GM12878 (cell line): ENCODE data around the gene SCN5A. TPM values are rescaled to one million over a fixed set of nuclear protein-coding genes. Genes with fewer than 3 reads are reported as not detected.

Source experiments
- polyA plus RNA-seq, 11 experiments: library from polyadenylated mRNA; depleted of rRNA in 4 of 11; unstranded in 6 of 11; stranded (reverse) in 5 of 11; fragments of >200 nt; fragmentation: Nextera tagmentation in 4 of 11; fragmentation: Illumina TruSeq in 1 of 11; extraction: Ambion mirVana in 4 of 11; extraction: Trizol in 1 of 11; gene quantifications; 1 replicate in 1 of 11; 2 replicates in 10 of 11; pipeline versions ENCODE4 v1.2.1 to v1.2.3, GENCODE V29; 2011 to 2016; ENCODE audit warnings: inconsistent platforms in 2 of 11, missing spikeins in 2 of 11, low read depth in 1 of 11
- total RNA-seq, 4 experiments: library from RNA; depleted of rRNA in 3 of 4; stranded (reverse); fragments of >200 nt in 3 of 4; fragmentation: Illumina TruSeq in 1 of 4; extraction: Trizol in 1 of 4; gene quantifications; 2 replicates each; pipeline versions ENCODE4 v1.2.1 to v1.2.3, GENCODE V29; 2013 to 2021
- TF ChIP-seq, protein P1 (sequence below): fragments of 450-650 bp; IDR thresholded peaks from 2 replicates; pipeline ENCODE4 v1.6.1; 2018; ENCODE audit warnings: borderline replicate concordance, mild to moderate bottlenecking; ENCODE audit not compliant: partially characterized antibody
- TF ChIP-seq, protein P2 (sequence below): IDR thresholded peaks from 2 replicates; pipeline ENCODE4 v1.6.1; 2011; ENCODE audit warnings: borderline replicate concordance, low read depth, mild to moderate bottlenecking, moderate library complexity, mixed read lengths, low read length; ENCODE audit not compliant: insufficient read depth; ENCODE audit errors: extremely low read length
- TF ChIP-seq, protein P3 (sequence below): fragments of 450-650 bp; IDR thresholded peaks from 2 replicates; pipeline ENCODE4 v1.6.1; 2017; ENCODE audit warnings: antibody characterized with exemption, mild to moderate bottlenecking, moderate library complexity

Gene SCN5A
- total and polyA plus RNA-seq, 10 of the 15 experiments (the other 5 are each of a cell fraction or from before 2014, with no cell fraction given), result not detected

DNA sequence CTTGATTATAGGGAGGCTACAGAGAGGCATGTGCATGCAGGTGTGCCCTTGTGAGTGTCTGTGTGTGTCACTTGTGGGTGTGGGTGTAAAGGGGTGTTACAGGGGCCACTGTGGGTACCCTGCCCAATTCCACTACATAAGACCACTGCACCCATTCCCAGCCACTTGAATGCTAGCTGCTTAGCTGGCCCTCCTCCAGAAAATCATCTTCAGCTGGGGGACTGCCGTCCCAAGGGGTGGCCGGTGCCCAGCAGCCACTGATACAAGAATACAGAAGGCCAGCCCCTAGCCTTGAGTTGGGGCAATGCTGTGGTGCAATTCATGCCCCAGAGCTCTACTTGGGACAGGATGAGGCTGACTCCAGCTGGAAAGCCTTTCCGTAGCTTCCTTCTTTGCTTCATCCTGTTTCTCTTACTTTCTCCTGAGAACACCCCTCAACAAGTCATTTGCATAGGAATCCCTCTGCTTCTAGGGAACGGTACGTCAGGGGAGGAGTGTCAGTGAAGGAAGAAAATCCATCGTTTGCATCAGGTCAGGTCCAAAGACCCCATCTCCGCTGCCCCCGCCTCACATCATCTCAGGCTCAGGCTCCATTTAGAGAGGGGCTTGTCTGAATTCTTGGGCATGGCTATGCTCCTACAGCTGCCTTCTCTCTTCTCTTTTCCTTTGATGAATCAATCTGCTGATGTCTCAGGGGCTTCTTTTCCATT is 72.0 kb downstream of the SCN5A start (continued):
- TF ChIP-seq, protein P1, sequence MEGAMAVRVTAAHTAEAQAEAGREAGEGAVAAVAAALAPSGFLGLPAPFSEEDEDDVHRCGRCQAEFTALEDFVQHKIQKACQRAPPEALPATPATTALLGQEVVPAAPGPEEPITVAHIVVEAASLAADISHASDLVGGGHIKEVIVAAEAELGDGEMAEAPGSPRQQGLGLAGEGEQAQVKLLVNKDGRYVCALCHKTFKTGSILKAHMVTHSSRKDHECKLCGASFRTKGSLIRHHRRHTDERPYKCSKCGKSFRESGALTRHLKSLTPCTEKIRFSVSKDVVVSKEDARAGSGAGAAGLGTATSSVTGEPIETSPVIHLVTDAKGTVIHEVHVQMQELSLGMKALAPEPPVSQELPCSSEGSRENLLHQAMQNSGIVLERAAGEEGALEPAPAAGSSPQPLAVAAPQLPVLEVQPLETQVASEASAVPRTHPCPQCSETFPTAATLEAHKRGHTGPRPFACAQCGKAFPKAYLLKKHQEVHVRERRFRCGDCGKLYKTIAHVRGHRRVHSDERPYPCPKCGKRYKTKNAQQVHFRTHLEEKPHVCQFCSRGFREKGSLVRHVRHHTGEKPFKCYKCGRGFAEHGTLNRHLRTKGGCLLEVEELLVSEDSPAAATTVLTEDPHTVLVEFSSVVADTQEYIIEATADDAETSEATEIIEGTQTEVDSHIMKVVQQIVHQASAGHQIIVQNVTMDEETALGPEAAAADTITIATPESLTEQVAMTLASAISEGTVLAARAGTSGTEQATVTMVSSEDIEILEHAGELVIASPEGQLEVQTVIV, result no peak
- TF ChIP-seq, protein P2, sequence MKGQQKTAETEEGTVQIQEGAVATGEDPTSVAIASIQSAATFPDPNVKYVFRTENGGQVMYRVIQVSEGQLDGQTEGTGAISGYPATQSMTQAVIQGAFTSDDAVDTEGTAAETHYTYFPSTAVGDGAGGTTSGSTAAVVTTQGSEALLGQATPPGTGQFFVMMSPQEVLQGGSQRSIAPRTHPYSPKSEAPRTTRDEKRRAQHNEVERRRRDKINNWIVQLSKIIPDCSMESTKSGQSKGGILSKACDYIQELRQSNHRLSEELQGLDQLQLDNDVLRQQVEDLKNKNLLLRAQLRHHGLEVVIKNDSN, result no peak
- TF ChIP-seq, protein P3, sequence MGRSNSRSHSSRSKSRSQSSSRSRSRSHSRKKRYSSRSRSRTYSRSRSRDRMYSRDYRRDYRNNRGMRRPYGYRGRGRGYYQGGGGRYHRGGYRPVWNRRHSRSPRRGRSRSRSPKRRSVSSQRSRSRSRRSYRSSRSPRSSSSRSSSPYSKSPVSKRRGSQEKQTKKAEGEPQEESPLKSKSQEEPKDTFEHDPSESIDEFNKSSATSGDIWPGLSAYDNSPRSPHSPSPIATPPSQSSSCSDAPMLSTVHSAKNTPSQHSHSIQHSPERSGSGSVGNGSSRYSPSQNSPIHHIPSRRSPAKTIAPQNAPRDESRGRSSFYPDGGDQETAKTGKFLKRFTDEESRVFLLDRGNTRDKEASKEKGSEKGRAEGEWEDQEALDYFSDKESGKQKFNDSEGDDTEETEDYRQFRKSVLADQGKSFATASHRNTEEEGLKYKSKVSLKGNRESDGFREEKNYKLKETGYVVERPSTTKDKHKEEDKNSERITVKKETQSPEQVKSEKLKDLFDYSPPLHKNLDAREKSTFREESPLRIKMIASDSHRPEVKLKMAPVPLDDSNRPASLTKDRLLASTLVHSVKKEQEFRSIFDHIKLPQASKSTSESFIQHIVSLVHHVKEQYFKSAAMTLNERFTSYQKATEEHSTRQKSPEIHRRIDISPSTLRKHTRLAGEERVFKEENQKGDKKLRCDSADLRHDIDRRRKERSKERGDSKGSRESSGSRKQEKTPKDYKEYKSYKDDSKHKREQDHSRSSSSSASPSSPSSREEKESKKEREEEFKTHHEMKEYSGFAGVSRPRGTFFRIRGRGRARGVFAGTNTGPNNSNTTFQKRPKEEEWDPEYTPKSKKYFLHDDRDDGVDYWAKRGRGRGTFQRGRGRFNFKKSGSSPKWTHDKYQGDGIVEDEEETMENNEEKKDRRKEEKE, result no peak
